CD14-positive monocyte (primary cell): Measurements from ENCODE around the gene LIN28A. TPM values are rescaled to one million over a fixed set of nuclear protein-coding genes. Genes with fewer than 3 reads are reported as not detected.

Source experiments
- DNase-seq, 3 donors: peaks; one replicate each; pipeline ENCODE4 v3.0.0-alpha.2; 2011 to 2022
- H2AFZ ChIP-seq: 2 replicates; pipeline ENCODE4 v1.6.0; 2012; ENCODE audit warnings: mild to moderate bottlenecking, low read depth, low read length, inconsistent platforms; ENCODE audit not compliant: insufficient read depth, poor library complexity, severe bottlenecking
- H3K27ac ChIP-seq, 2 donors: 1 replicate in 1 of 2; 2 replicates in 1 of 2; pipeline ENCODE4 v1.5.1; 2012 to 2013; ENCODE audit warnings: low read length in 2 of 2, control low read depth in 1 of 2, inconsistent platforms in 1 of 2, low read depth in 1 of 2, mild to moderate bottlenecking in 1 of 2
- H3K27me3 ChIP-seq, 2 donors: one replicate each; pipeline versions ENCODE4 v1.6.0 to v1.6.1; 2011 to 2013; ENCODE audit warnings: low read length in 2 of 2; ENCODE audit not compliant: control insufficient read depth in 2 of 2, insufficient read depth in 2 of 2
- H3K36me3 ChIP-seq, 2 donors: replicated peaks in 1 of 2; 1 replicate in 1 of 2; 2 replicates in 1 of 2; pipeline versions ENCODE4 v1.5.1 to v1.6.1; 2012 to 2013; ENCODE audit warnings: low read length in 2 of 2, control low read depth in 1 of 2, inconsistent platforms in 1 of 2, mild to moderate bottlenecking in 1 of 2; ENCODE audit not compliant: insufficient read depth in 2 of 2, control insufficient read depth in 1 of 2
- H3K4me1 ChIP-seq, 2 donors: 1 replicate in 1 of 2; 2 replicates in 1 of 2; pipeline versions ENCODE4 v1.5.1 to v1.6.1; 2012 to 2013; ENCODE audit warnings: low read length in 2 of 2, control low read depth in 1 of 2, inconsistent platforms in 1 of 2, mild to moderate bottlenecking in 1 of 2, moderate library complexity in 1 of 2; ENCODE audit not compliant: insufficient read depth in 2 of 2, control insufficient read depth in 1 of 2
- H3K4me2 ChIP-seq: replicated peaks from 2 replicates; pipeline ENCODE3; 2012; ENCODE audit warnings: low read length, moderate library complexity, mild to moderate bottlenecking; ENCODE audit not compliant: poor library complexity, severe bottlenecking; ENCODE audit errors: extremely low read depth
- H3K4me3 ChIP-seq, 3 experiments: fragments of 200-600 bp in 1 of 3; sonication (generic) in 1 of 3; replicated peaks in 1 of 3; 1 replicate in 2 of 3; 2 replicates in 1 of 3; pipeline ENCODE4 v1.5.1; 2011 to 2013; ENCODE audit warnings: low read length in 3 of 3, mild to moderate bottlenecking in 3 of 3, control low read depth in 2 of 3, low read depth in 2 of 3, inconsistent platforms in 1 of 3, moderate library complexity in 1 of 3
- H3K79me2 ChIP-seq: 2 replicates; pipeline ENCODE4 v1.6.0; 2012; ENCODE audit warnings: mild to moderate bottlenecking, control low read depth, inconsistent platforms, low read length, moderate library complexity; ENCODE audit not compliant: insufficient read depth
- H3K9ac ChIP-seq: 2 replicates; pipeline ENCODE4 v1.6.0; 2017; ENCODE audit warnings: low read length, mild to moderate bottlenecking; ENCODE audit not compliant: insufficient read depth, poor library complexity, severe bottlenecking
- H3K9me3 ChIP-seq, 2 donors: replicated peaks in 1 of 2; 1 replicate in 1 of 2; 2 replicates in 1 of 2; pipeline versions ENCODE4 v1.5.1 to v1.6.1; 2012 to 2013; ENCODE audit warnings: low read length in 2 of 2, control low read depth in 1 of 2; ENCODE audit not compliant: control insufficient read depth in 1 of 2, insufficient read depth in 1 of 2
- H4K20me1 ChIP-seq: 2 replicates; pipeline ENCODE4 v1.6.0; 2012; ENCODE audit warnings: mild to moderate bottlenecking, low read length, control low read depth, moderate library complexity; ENCODE audit not compliant: insufficient read depth
- H3K27ac Mint-ChIP-seq, 7 donors: one replicate each; pipeline ENCODE4 v1.8.0; 2020; ENCODE audit warnings: mild to moderate bottlenecking in 7 of 7, mixed read lengths in 7 of 7, moderate library complexity in 6 of 7, inconsistent platforms in 2 of 7
- H3K27me3 Mint-ChIP-seq, 3 donors: one replicate each; pipeline ENCODE4 v1.8.0; 2021 to 2022; ENCODE audit warnings: low read depth in 3 of 3, mild to moderate bottlenecking in 3 of 3, mixed read lengths in 3 of 3, moderate library complexity in 3 of 3, inconsistent platforms in 1 of 3
- H3K36me3 Mint-ChIP-seq, 2 donors: one replicate each; pipeline ENCODE4 v1.8.0; 2020; ENCODE audit warnings: mixed read lengths in 2 of 2, inconsistent platforms in 1 of 2, mild to moderate bottlenecking in 1 of 2
- H3K4me1 Mint-ChIP-seq: one replicate; pipeline ENCODE4 v1.8.0; 2020; ENCODE audit warnings: mild to moderate bottlenecking, mixed read lengths
- H3K4me3 Mint-ChIP-seq, 2 donors: one replicate each; pipeline ENCODE4 v1.8.0; 2020; ENCODE audit warnings: mild to moderate bottlenecking in 2 of 2, mixed read lengths in 2 of 2, moderate library complexity in 1 of 2
- H3K9me3 Mint-ChIP-seq, 7 donors: one replicate each; pipeline ENCODE4 v1.8.0; 2020 to 2022; ENCODE audit warnings: mixed read lengths in 7 of 7, mild to moderate bottlenecking in 6 of 7, moderate library complexity in 6 of 7, inconsistent platforms in 2 of 7
- CTCF ChIP-seq: fragments of 200-600 bp; IDR thresholded peaks from one replicate; pipeline ENCODE4 v1.8.0; 2022; ENCODE audit warnings: antibody characterized with exemption, mild to moderate bottlenecking
- WGBS: methylation state at CpG from one replicate; pipeline ENCODE4 v1.1.5; 2013; ENCODE audit warnings: missing lambda C conversion rate; ENCODE audit not compliant: insufficient coverage; 5-methylcytosine and 5-hydroxymethylcytosine counted together
- intact Hi-C, 2 donors: fragments of 100-400 bp; cut with micrococcal nuclease; formaldehyde crosslinking; loops; one replicate each; pipeline versions ENCODE4 v1.15.0 to v1.15.1; 2023
- polyA plus RNA-seq, 3 donors: library from polyadenylated mRNA; depleted of rRNA in 1 of 3; unstranded in 2 of 3; stranded (reverse) in 1 of 3; fragments of 300-500 nt in 2 of 3; fragments of >200 nt in 1 of 3; fragmentation: Illumina TruSeq in 2 of 3; gene quantifications; 1 replicate in 2 of 3; 2 replicates in 1 of 3; pipeline ENCODE4 v1.2.3, GENCODE V29; 2012 to 2021

Gene LIN28A
- polyA plus RNA-seq, 3 donors: not detected

- Mint-ChIP-seq H3K4me3 (no peak overlapping the region), H3K4me1 (peaks cover 24% of the 10 kb centered on the region), H3K27ac (no peak overlapping the region), H3K9me3 (peaks cover 0 to 2% (median 0%) of the 10 kb centered on the region in 7 donors), H3K27me3 (peaks cover 10 to 32% (median 14%) of the 10 kb centered on the region in 3 donors), H3K36me3 (no peaks in the 10 kb centered on the region)
- no peak overlapping the region for H3K4me2 ChIP-seq
- H4K20me1 ChIP-seq: no peaks in the 10 kb centered on the region
- no peak for TF ChIP-seq CTCF
- H3K79me2 ChIP-seq: no peaks in the 10 kb centered on the region
- DNase-seq: no peak
- no peak overlapping the region for H3K27ac ChIP-seq
- H3K36me3 ChIP-seq: no peaks in the 10 kb centered on the region
- H3K4me1 ChIP-seq: peaks cover 11 to 12% of the 10 kb centered on the region in 2 donors
- H3K4me3 ChIP-seq: no peak overlapping the region
- H3K9me3 ChIP-seq: no peaks in the 10 kb centered on the region
- H2AFZ ChIP-seq: no peak overlapping the region
- no CpG with 5 or more reads among the region's 4 CpGs for WGBS
- no peaks in the 10 kb centered on the region for H3K27me3 ChIP-seq
- intact Hi-C loops: no loop called here
- no peak overlapping the region for H3K9ac ChIP-seq
These were observed 20.9 kb upstream of the LIN28A start for GRCh38 chr1:26389604-26390247.

- H3K4me1 ChIP-seq: no peaks in the 10 kb centered on the region
- no peaks in the 10 kb centered on the region for H3K79me2 ChIP-seq
- no peaks in the 10 kb centered on the region for H3K9me3 ChIP-seq
- Mint-ChIP-seq H3K27me3 (peaks cover 13 to 31% (median 14%) of the 10 kb centered on the region in 3 donors), H3K4me3 (no peak overlapping the region), H3K9me3 (peaks cover 0 to 2% (median 0%) of the 10 kb centered on the region in 7 donors), H3K36me3 (no peaks in the 10 kb centered on the region), H3K4me1 (peaks cover 10% of the 10 kb centered on the region), H3K27ac (no peak overlapping the region)
- no peak overlapping the region for H3K4me3 ChIP-seq
- no peak overlapping the region for H3K9ac ChIP-seq
- H4K20me1 ChIP-seq: no peaks in the 10 kb centered on the region
- no peak overlapping the region for H2AFZ ChIP-seq
- H3K36me3 ChIP-seq: no peaks in the 10 kb centered on the region
- peak; percentile 11 to 34 (median 25) for DNase-seq
- intact Hi-C loops: no loop called here
- H3K27me3 ChIP-seq: no peaks in the 10 kb centered on the region
- no peak overlapping the region for H3K27ac ChIP-seq
- peak; percentile 62 for TF ChIP-seq CTCF
- H3K4me2 ChIP-seq: no peak overlapping the region
- 7% methylated on average over 3 of the region's 3 CpGs for WGBS
These were observed 19.2 kb upstream of the LIN28A start for GRCh38 chr1:26391450-26391849.
